ENCODE measurements around the gene SERINC5. TPM values are rescaled to one million over a fixed set of nuclear protein-coding genes. Genes with fewer than 3 reads are reported as not detected.
"Not testable (repeated sequence)": the region's sequence is repeated elsewhere in the genome, so short reads cannot be mapped to it uniquely, and the experiment has no call there.

Gene SERINC5
- total and polyA plus RNA-seq, 2 donors (not counting 3 experiments of a cell fraction or from before 2014, with no cell fraction given) = 3.2 to 10.1 TPM

GRCh38 chr5:80114860-80115259 lies 141.0 kb downstream of the SERINC5 start:
- dilution Hi-C loops (cut with MboI; ENCODE audit: extremely low pct_ligation_motif_present, low sequenced_read_pairs) = no loop called here
- no peaks in the 10 kb centered on the region for H3K9me1 ChIP-seq (replicated peaks; ENCODE audit: control insufficient read depth, extremely low read depth, insufficient read depth, low read length)
- H3K27me3 ChIP-seq (ENCODE audit: control insufficient read depth in 2 of 2, insufficient read depth in 2 of 2, low read length in 2 of 2) = no peaks in the 10 kb centered on the region
- intact Hi-C loops (cut with micrococcal nuclease) = no loop called here
- ChIA-PET CTCF (no interaction called here), POLR2A (no interaction called here)
- H3K27ac ChIP-seq (ENCODE audit: insufficient read depth, low read depth, low read length) = no peak overlapping the region
- no peak for TF ChIP-seq MYC (IDR thresholded peaks at IDR 0.05; ENCODE audit: low read depth, low read length)
- TF ChIP-seq GATA2 (IDR thresholded peaks at IDR 0.05; ENCODE audit: insufficient read depth, insufficient read length, low read depth, low read length) = no peak
- TF ChIP-seq POLR2AphosphoS5 (IDR thresholded peaks at IDR 0.05; ENCODE audit: insufficient read depth, low read depth, low read length) = no peak
- no peak for TF ChIP-seq MAX (IDR thresholded peaks at IDR 0.05; ENCODE audit: insufficient read depth, insufficient read length)
- TF ChIP-seq CTCF (IDR thresholded peaks at IDR 0.05; ENCODE audit: extremely low read depth in 1 of 2, insufficient read depth in 1 of 2, low read depth in 1 of 2, low read length in 2 of 2) = no peak
- no peak for TF ChIP-seq JUN (IDR thresholded peaks at IDR 0.05; ENCODE audit: borderline replicate concordance, insufficient read depth, insufficient read length, low read depth)
- TF ChIP-seq POLR2A (IDR thresholded peaks at IDR 0.05; ENCODE audit: low read depth, low read length) = no peak
- no peak overlapping the region for H3K4me2 ChIP-seq (ENCODE audit: insufficient read depth, low read length)
- no peaks in the 10 kb centered on the region for H3K4me1 ChIP-seq (ENCODE audit: control insufficient read depth, extremely low read depth, insufficient read depth, low read length)
- no TSS peak for BruUV-seq (replicated peaks)
- H3K79me2 ChIP-seq (ENCODE audit: control insufficient read depth, insufficient read depth, low read length) = no peaks in the 10 kb centered on the region
- FAIRE-seq (no peak), DNase-seq (ENCODE audit: low read depth, low spot score) (no peak)
- H2AFZ ChIP-seq (ENCODE audit: low read depth, low read length) = no peak overlapping the region
- H3K9me3 ChIP-seq (replicated peaks; ENCODE audit: control insufficient read depth, insufficient read depth, low read length) = no peaks in the 10 kb centered on the region
- no peaks in the 10 kb centered on the region for H3K36me3 ChIP-seq (ENCODE audit: control insufficient read depth in 2 of 2, extremely low read depth in 1 of 2, insufficient read depth in 2 of 2, low read length in 2 of 2)
- H3K4me3 ChIP-seq (replicated peaks in 1 of 3; ENCODE audit: insufficient read depth in 1 of 3, low read depth in 1 of 3, low read length in 3 of 3) = no peak overlapping the region
- no peaks in the 10 kb centered on the region for H4K20me1 ChIP-seq (replicated peaks; ENCODE audit: control insufficient read depth, extremely low read depth, insufficient read depth, low read length)
- H3K9ac ChIP-seq (replicated peaks; ENCODE audit: extremely low read depth, insufficient read depth, low read length) = no peak overlapping the region

GRCh38 chr5:80111376-80111990 lies 144.4 kb downstream of the SERINC5 start:
- H3K4me3 ChIP-seq (replicated peaks in 1 of 3; ENCODE audit: insufficient read depth in 1 of 3, low read depth in 1 of 3, low read length in 3 of 3); H3K9ac ChIP-seq (replicated peaks; ENCODE audit: extremely low read depth, insufficient read depth, low read length); H3K9me3 ChIP-seq (replicated peaks; ENCODE audit: control insufficient read depth, insufficient read depth, low read length); POLR2A ChIA-PET; H3K9me1 ChIP-seq (replicated peaks; ENCODE audit: control insufficient read depth, extremely low read depth, insufficient read depth, low read length); H3K27me3 ChIP-seq (ENCODE audit: control insufficient read depth in 2 of 2, insufficient read depth in 2 of 2, low read length in 2 of 2); H3K36me3 ChIP-seq (ENCODE audit: control insufficient read depth in 2 of 2, extremely low read depth in 1 of 2, insufficient read depth in 2 of 2, low read length in 2 of 2); CTCF ChIA-PET; FAIRE-seq; H3K79me2 ChIP-seq (ENCODE audit: control insufficient read depth, insufficient read depth, low read length); DNase-seq (ENCODE audit: low read depth, low spot score); H3K4me2 ChIP-seq (ENCODE audit: insufficient read depth, low read length); dilution Hi-C loops (cut with MboI; ENCODE audit: extremely low pct_ligation_motif_present, low sequenced_read_pairs); H3K27ac ChIP-seq (ENCODE audit: insufficient read depth, low read depth, low read length); H2AFZ ChIP-seq (ENCODE audit: low read depth, low read length); intact Hi-C loops (cut with micrococcal nuclease); BruUV-seq (replicated peaks); H4K20me1 ChIP-seq (replicated peaks; ENCODE audit: control insufficient read depth, extremely low read depth, insufficient read depth, low read length); H3K4me1 ChIP-seq (ENCODE audit: control insufficient read depth, extremely low read depth, insufficient read depth, low read length): not testable (repeated sequence)

All from endothelial cell of umbilical vein (primary cell).